IMR-90 (cell line): ENCODE data around the gene SLC12A4.

Source experiments
- BHLHE40 ChIP-seq: fragments of 150-350 bp; IDR thresholded peaks from 2 replicates; pipeline ENCODE4 v1.6.1; 2016; ENCODE audit warnings: mild to moderate bottlenecking, low read depth, low read length
- CEBPB ChIP-seq: IDR thresholded peaks from 2 replicates; pipeline ENCODE4 v1.6.1; 2012; ENCODE audit warnings: low read depth, low read length, improper control_type of control experiment
- ELK1 ChIP-seq: fragments of 150-350 bp; IDR thresholded peaks from 2 replicates; pipeline ENCODE4 v1.6.1; 2016; ENCODE audit warnings: low read depth, mild to moderate bottlenecking, low read length, moderate library complexity, borderline replicate concordance
- FOS ChIP-seq: fragments of 150-350 bp; IDR thresholded peaks from 2 replicates; pipeline ENCODE4 v1.6.1; 2016; ENCODE audit warnings: low read depth, low read length
- MAFK ChIP-seq: IDR thresholded peaks from 2 replicates; pipeline ENCODE4 v1.6.1; 2012; ENCODE audit warnings: low read depth, low read length, improper control_type of control experiment
- MXI1 ChIP-seq: IDR thresholded peaks from 2 replicates; pipeline ENCODE4 v1.6.1; 2012; ENCODE audit warnings: low read depth, mild to moderate bottlenecking, low read length, moderate library complexity, borderline replicate concordance
- POLR2A ChIP-seq: IDR thresholded peaks from 2 replicates; pipeline ENCODE4 v1.6.1; 2012; ENCODE audit warnings: mild to moderate bottlenecking, low read depth, low read length
- RAD21 ChIP-seq: IDR thresholded peaks from 2 replicates; pipeline ENCODE4 v1.6.1; 2012; ENCODE audit warnings: low read length, improper control_type of control experiment
- RCOR1 ChIP-seq: IDR thresholded peaks from 2 replicates; pipeline ENCODE4 v1.6.1; 2012; ENCODE audit warnings: mild to moderate bottlenecking, low read length, improper control_type of control experiment; ENCODE audit not compliant: insufficient replicate concordance
- SMC3 ChIP-seq: fragments of 150-350 bp; IDR thresholded peaks from 2 replicates; pipeline ENCODE4 v1.6.1; 2016; ENCODE audit warnings: low read depth, mild to moderate bottlenecking, antibody characterized with exemption, low read length, moderate library complexity
- TF ChIP-seq, protein P1 (sequence below): conservative IDR thresholded peaks from 2 replicates; pipeline ENCODE4 v1.5.1; 2012; ENCODE audit warnings: mild to moderate bottlenecking, low read depth, low read length, improper control_type of control experiment

GRCh38 chr16:67965668-67966548 is 2.5 kb downstream of the SLC12A4 start:
- TF ChIP-seq, protein P1, sequence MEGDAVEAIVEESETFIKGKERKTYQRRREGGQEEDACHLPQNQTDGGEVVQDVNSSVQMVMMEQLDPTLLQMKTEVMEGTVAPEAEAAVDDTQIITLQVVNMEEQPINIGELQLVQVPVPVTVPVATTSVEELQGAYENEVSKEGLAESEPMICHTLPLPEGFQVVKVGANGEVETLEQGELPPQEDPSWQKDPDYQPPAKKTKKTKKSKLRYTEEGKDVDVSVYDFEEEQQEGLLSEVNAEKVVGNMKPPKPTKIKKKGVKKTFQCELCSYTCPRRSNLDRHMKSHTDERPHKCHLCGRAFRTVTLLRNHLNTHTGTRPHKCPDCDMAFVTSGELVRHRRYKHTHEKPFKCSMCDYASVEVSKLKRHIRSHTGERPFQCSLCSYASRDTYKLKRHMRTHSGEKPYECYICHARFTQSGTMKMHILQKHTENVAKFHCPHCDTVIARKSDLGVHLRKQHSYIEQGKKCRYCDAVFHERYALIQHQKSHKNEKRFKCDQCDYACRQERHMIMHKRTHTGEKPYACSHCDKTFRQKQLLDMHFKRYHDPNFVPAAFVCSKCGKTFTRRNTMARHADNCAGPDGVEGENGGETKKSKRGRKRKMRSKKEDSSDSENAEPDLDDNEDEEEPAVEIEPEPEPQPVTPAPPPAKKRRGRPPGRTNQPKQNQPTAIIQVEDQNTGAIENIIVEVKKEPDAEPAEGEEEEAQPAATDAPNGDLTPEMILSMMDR = no peak
- TF ChIP-seq CEBPB (no peak), RAD21 (no peak), POLR2A (no peak), RCOR1 (no peak), MXI1 (no peak), FOS (no peak), MAFK (no peak), SMC3 (no peak), ELK1 (no peak), BHLHE40 (no peak)
